Dedifferentiated amniotic fluid mesenchymal stem cell (primary cell): ENCODE data around the gene B4GALT6.

Experiments
- DNase-seq: peaks from one replicate; pipeline ENCODE4 v3.0.0-alpha.2; 2016; ENCODE audit errors: extremely low spot score

Gene B4GALT6

DNA sequence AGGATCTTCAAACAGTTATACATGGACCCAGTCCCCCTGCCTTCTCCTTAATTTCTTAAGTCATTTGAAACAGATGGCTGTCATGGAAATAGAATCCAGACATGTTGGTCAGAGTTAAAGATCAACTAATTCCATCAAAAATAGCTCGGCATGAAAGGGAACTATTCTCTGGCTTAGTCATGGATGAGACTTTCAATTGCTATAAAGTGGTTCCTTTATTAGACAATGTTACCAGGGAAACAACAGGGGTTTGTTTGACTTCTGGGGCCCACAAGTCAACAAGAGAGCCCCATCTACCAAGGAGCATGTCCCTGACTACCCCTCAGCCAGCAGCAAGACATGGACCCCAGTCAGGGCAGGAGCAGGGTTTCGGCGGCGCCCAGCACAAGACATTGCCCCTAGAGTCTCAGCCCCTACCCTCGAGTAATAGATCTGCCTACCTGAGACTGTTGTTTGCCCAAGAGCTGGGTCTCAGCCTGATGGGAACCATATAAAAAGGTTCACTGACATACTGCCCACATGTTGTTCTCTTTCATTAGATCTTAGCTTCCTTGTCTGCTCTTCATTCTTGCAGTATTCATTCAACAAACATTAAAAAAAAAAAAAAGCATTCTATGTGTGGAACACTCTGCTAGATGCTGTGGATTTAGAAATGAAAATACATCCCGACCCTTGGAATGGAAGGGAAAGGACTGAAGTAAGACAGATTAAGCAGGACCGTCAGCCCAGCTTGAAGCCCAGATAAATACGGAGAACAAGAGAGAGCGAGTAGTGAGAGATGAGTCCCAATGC is 88.1 kb downstream of the B4GALT6 start:
- DNase-seq = no peak

DNA sequence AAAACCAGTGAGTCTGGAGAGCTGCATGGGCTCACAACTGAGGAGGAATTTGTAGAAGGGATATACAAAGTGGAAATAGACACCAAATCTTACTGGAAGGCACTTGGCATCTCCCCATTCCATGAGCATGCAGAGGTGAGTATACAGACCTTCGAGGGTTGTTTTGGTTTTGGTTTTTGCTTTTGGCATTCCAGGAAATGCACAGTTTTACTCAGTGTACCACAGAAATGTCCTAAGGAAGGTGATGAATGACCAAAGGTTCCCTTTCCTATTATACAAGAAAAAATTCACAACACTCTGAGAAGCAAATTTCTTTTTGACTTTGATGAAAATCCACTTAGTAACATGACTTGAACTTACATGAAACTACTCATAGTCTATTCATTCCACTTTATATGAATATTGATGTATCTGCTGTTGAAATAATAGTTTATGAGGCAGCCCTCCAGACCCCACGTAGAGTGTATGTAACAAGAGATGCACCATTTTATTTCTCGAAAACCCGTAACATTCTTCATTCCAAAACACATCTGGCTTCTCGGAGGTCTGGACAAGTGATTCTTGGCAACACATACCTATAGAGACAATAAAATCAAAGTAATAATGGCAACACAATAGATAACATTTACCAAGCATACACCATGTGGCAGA is 89.1 kb downstream of the B4GALT6 start:
- no peak for DNase-seq

DNA sequence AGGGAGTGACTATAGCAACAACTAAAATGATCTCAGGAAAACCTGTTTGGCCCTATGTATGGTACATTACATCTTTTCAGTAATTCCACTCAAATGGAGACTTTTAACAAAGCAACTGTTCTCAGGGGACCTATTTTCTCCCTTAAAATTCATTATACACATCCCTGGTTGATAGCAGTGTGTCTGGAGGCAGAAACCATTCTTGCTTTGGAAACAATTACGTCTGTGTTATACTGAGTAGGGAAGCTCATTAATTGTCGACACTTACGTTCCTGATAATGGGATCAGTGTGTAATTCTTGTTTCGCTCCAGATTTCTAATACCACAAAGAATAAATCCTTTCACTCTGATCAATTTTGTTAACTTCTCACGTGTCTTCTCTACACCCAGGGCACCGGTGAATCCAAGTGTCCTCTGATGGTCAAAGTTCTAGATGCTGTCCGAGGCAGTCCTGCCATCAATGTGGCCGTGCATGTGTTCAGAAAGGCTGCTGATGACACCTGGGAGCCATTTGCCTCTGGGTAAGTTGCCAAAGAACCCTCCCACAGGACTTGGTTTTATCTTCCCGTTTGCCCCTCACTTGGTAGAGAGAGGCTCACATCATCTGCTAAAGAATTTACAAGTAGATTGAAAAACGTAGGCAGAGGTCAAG is 91.7 kb downstream of the B4GALT6 start:
- DNase-seq = no peak

DNA sequence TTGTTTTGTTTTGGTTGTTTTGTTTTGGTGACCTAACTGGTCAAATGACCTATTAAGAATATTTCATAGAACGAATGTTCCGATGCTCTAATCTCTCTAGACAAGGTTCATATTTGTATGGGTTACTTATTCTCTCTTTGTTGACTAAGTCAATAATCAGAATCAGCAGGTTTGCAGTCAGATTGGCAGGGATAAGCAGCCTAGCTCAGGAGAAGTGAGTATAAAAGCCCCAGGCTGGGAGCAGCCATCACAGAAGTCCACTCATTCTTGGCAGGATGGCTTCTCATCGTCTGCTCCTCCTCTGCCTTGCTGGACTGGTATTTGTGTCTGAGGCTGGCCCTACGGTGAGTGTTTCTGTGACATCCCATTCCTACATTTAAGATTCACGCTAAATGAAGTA is 92.8 kb downstream of the B4GALT6 start, which contains the start of gene TTR:
Gene TTR, plus strand, starts transcription at position 250 of the 400 bp plus-strand sequence. Its CDS starts 26 bp downstream, at position 276.
- DNase-seq = no peak

DNA sequence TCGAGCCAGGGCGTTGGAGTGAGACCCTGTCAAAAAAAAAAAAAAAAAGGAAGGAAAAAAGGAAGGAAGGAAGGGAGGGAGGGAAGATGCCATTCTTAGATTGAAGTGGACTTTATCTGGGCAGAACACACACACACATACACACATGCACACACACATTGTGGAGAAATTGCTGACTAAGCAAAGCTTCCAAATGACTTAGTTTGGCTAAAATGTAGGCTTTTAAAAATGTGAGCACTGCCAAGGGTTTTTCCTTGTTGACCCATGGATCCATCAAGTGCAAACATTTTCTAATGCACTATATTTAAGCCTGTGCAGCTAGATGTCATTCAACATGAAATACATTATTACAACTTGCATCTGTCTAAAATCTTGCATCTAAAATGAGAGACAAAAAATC is 93.3 kb downstream of the B4GALT6 start:
- DNase-seq = no peak

DNA sequence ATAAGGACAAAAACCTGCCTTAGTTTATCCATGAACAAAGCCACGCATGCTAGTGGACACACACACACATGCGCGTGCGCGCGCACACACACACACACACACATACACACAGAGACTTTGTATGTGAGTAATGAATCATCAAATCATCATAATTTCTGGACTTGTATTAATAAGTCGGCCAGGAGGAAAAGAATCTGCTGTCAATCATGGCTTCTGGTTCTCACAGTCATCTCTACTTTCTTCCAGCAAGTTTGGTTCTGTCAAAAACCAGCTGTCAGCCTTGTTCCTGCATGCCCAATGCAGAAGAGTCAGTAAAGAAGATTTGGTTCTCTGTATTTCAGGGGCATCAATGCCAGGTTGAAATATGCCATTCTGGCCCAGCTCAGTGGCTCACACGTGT is 93.8 kb downstream of the B4GALT6 start:
- no peak for DNase-seq

DNA sequence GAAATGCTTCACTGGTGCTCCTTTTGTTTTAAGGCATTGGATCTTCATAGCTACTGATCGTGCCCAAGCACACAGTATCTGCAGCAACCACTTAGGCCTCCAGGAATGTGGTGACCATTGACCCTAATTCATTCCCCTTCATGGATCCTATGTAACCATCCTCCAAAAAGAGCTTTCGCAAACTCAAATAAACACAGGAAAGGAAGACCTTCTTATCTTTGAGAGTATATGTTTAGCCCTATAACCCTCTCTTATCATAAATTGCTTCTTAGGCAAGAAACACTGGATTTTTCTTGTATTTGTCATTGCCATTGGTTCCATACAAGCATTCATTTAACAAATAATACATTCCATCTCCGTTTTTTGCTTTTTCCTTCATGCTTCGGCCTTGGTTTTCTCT is 96.9 kb downstream of the B4GALT6 start:
- DNase-seq = no peak

DNA sequence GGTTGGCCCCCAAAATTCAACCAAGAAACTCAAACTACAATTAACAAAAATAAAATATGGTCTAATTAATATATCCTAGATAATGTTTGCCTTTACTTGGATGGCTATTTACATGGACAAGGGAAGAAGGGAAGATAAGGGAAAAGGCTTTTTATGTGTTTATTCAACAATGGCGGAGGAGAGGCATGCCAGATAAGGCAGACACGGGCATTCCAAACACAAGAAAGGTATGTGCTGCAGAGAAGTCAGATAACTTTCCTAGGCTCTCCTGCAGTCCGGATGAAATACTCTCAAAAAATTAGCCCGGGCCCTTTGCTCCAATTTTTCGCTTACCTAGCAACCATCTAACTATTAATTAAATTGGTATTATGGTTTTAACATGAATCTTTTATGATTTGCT is 97.8 kb downstream of the B4GALT6 start:
- DNase-seq = no peak

DNA sequence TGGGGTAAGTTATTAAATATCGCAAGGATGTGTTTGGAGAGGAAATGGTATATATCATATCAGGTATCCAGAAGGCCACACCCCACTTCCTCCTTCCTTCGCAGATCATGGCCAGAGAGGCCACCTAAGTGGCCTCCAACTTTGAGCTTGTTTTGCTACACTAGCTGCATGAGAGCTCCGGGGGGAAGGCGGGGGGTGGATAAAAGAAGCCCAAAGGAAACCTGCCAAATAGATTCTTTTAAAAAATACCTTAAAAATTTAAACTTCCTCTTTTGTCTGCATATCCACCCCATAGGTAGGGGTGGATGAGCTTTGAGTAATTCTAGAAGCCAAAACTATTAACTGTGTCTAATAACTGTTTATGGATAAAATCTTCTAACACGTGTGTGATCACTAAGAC is 98.4 kb downstream of the B4GALT6 start:
- no peak for DNase-seq

DNA sequence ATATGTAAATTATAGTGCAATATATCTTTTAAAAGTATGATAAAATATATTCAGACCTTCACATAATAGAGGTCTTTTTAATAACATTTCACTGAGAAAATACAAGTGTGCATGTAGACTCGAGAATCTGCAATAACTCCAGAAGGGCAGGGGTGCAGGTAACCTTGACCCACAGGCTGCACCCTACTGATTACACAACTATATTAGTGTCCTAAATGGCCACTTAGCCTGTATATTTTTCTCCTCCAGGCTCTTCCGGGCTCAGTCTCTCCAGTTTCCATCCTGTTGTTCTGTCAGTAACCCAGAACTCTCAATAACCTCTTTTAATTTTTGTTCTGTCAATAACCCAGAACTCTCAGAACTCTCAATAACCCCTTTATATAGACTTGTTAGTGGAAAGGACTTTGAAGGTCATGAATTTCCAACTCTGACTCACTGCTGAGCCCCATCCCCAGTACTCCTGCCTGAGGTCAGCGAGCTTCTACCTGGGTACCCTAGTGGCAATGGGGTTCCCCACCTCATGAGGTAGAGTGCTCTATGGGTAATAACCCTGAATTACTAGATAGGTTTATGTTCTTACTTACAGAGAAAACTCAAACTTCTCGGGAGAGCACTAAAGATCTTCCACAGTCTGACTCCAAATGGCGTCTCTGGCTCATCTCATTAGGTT is 101.1 kb downstream of the B4GALT6 start:
- DNase-seq = no peak

DNA sequence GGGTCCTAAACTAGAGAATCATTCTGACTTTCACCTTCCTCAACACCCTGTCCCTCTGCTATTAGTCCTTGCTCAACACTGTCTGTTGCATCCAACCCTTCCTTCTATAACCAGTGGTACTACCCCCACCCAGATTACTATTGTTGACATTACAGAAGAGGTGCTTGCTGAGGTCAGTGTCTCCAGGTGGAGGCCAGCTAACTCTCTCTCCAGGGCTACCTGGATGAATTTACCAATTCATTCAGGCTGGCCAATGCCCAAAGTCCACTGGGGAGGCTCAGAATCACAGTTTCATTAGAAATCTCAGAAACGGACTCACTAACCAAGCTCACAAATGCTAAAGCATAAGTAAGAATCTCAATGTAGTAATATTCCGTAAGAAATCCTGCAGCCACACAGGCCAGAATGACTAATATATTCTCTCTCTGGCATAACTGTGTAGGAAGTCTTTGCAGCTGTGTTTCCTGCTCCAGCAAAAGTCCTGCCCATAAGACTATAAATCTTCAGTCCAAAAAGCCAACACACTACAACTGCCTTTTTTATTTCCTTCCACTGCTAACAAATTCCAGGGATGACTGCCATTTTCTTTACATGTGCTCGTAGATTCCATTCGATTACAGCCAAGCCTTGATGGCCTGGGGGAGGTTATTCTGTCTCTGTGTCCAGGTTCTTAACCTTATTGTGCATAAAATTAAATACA is 102.7 kb downstream of the B4GALT6 start:
- no peak for DNase-seq

DNA sequence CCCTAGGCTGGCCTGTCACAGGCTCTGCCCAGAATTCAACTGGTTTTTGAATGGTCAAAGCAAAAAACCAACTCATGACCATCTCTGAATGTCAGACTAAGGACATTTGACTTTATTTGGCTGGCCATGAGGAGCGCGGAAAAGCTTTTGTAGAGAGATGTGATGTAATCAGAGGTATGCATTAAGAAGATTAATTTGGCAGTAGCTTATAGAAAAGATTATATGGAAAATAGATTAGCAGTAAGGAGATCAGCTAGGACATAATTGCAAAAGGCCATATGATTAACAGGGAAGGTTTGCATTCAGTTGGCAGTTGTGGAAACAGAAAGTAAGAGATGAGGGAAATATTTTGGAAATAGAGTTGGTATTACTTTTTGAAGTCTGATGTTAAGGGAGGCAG is 105.0 kb downstream of the B4GALT6 start:
- no peak for DNase-seq

DNA sequence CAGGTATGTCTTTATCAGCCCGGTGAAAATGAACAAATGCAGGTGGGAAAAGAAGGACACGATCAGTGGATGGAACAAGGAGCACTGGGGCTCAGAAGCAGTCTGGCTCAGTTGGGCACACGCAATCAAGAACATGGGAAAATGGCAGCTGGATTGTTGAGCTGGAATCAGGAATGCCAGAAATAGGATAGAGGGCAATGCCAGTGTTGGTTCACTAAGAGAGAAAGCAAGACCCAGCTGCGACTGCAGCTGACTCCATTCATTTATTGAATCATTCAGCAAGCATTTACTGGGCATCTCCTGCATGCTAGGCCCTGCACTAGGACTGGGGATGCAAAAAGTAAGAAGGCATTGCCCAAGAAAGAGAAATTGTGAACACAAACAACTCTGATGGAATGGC is 106.3 kb downstream of the B4GALT6 start:
- no peak for DNase-seq

DNA sequence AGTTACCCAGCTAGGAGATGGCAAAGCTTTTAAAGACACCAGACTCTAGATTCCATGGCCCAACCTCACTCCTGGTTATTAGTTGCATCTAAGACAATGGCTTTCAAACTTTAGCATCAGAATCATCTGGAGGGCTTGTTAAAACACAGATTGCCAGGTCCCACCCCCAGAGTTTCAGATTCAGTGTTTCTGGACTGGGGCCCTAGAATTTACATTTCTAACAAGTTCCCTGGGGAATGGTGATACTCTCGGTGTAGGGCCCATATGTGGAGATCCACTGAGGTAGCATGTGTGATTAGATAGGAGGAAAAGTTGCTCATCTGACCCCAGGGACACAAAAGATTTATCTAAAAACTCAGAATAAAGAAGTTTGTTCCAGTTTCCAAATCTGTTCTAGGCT is 107.2 kb downstream of the B4GALT6 start:
- DNase-seq = no peak

DNA sequence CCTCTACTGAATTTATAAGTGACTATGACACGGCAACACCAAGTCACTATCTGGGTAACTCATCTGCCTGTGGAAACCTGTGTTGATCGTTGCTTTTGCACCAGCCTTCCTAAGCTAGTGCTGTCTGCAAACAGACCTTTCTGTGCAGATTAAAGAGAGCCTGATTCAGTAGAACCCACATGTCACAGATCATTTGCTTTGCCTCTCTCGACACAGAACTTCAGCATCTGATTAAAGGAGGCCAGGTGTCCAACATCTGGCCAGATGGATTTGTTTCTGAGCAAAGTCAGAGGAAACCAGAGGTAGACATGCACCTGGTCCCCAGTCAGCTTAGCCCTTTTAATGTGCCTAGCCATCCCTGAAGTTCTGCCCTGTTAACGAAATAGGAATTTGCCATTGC is 107.7 kb downstream of the B4GALT6 start:
- DNase-seq = no peak

DNA sequence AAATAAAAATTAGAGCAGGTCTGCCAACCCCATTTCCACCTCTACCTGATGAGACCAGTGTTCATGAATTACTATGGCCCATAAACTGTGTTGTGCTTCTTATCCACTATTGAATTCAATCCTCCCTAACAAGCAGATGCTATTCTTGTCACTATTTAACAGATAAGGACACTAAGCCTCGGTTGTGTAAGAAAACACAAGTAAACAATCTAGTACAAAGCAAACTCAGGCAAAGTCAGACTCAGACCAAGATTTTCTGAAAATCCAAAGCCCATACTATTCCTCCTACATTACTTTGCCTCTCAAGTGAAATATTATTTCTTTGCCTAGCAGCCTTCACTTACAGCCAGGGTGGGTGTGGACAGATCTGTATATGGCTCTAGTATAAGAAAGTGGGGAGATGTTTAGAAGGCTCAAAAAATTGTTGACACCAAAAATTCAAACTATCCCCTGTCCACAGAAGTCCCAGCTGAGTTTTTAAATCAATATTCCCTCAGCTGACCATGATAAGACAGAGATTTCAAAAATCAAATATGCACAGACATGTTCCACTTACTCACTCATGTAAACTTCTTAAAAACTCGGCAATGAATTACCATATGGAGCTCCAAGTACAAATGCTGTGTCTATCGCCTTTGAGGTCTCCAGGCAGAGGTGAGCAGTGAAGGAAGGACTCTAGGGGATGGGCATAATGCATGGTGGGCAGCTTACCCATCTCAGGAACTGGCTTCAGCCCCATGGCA is 108.7 kb downstream of the B4GALT6 start:
- DNase-seq = no peak

DNA sequence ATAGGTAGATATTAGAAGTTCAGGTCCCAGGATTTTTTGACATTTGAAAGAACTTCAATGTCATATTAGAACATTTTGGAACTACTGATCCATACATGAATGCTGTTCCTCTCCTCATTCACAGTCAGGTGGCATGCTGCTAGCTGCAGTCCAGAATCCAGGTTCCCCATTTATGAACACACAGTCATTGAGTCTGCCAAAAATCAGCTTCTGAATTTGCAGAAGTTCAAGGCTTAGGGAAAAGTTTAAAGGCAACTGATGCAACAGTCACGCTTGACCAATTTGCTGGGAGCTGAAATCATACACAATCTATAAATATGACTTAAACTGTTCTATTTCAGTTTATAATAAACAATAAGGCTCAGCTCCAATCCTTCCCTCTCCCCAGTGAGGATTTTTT is 110.0 kb downstream of the B4GALT6 start:
- DNase-seq = no peak
